HL-60/S4 treated with phorbol 12-myristate 13-acetate at 8.2 ng/mL for 4 days and 3 days (cell line): Measurements from ENCODE around the gene TALDO1.

Experiments used
- in situ Hi-C: fragments of 300-500 bp; cut with MboI; formaldehyde crosslinking; loops from 2 replicates; pipeline ENCODE4 v1.15.0; 2022; ENCODE audit warnings: low sequenced_read_pairs

The TALDO1 gene

DNA sequence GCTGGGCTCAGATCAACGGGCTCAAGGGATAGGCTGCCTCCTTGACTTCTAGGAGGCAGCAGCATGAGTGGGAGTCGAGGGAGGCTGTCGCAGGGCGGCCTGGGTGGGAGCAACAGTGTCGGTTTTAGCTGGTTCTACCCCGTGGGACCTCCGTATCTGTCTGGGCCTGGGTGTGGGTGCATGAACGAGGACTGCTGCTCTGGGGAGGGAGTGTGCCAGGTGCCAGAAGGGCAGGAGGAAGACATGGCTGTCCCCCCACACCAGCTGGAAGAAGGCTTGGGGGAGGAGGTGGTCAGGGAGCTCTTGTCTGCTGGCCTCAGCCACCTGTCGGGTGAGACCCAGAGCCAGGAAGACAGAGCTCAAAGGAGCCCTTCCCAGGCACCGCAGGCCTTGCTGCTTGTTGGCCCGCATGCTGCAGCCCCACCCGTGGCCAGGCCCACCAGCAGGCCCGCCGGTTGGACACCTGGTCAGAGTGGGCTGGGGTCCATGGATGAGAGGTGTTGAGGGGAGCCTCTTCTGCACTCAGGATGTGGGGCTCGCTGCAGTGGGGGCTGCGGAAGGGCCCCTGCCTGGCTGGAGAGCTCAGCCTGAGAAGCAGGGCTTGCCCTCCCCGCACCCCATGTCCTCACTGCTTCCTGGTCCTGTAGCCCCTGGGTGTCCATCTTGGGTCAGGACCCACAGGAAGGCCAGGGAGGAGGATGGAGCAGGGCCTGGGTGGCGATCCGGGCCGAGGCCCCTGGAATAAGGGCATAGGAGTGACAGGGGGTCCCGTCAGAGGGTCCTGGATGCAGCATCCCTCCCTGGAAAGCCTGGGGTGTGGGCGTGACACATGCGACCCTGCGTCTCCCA lies 39.2 kb downstream of the TALDO1 start:
- in situ Hi-C loops = no loop called here

DNA sequence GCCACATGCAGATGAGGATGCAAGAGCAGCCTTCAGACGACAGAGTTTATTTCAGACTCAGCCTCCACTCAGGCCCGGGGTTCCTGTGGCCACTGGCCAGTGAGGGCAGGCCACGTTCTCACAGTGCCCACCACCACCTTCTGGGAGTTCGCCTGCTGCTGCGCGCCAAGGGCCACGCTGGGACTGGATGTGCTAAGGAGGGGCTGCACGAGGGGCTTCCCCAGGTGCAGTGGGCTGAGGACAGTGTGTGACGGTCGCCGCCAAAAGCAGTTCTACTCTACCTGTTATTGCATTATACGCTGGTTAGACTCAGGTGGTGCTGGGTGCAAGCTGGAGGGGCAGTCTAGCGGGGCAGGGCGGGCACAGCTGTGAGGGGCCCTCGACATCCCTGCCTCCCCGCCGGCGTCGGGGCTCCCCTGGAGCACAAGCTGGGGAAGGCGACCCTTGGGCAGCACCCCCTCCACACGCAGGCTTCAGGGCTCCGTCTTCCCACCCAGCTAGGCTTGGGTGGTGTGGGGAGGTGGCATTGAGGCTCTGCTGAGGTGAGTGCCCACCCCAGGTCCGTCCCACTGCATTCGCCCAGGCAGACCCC lies 39.9 kb downstream of the TALDO1 start:
- in situ Hi-C loops = no loop called here

DNA sequence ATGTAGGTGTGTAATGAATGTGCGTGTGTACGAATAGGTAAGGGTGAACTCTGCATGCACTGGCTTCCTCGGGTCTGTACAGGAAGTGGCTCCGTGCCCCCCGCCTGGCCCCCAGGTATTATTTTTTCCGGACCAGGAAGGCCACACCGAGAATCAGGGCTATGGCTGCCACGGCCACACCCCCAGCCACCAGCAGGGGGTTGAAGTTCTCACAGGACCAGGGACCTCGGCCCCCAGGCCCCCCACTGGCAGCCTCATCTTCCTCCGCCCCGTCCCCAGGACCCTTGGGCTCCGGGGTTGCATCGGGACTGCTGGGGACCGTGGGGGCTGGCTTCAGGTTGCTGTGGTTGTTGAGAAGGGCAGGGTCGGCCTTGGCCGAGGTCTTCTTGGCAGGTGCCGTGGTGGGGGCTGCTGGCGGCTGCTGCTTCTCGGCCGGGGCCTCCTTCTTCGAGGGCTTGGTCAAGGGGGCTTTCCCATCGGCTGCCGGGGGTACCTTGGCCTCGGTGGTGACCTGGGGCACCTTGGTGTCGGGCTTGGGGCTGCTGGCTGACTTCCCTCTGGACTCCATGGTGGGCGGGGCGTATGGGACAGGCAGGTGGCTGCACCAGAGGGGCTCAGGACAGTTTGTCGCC lies 40.9 kb downstream of the TALDO1 start:
- in situ Hi-C loops = no loop called here

DNA sequence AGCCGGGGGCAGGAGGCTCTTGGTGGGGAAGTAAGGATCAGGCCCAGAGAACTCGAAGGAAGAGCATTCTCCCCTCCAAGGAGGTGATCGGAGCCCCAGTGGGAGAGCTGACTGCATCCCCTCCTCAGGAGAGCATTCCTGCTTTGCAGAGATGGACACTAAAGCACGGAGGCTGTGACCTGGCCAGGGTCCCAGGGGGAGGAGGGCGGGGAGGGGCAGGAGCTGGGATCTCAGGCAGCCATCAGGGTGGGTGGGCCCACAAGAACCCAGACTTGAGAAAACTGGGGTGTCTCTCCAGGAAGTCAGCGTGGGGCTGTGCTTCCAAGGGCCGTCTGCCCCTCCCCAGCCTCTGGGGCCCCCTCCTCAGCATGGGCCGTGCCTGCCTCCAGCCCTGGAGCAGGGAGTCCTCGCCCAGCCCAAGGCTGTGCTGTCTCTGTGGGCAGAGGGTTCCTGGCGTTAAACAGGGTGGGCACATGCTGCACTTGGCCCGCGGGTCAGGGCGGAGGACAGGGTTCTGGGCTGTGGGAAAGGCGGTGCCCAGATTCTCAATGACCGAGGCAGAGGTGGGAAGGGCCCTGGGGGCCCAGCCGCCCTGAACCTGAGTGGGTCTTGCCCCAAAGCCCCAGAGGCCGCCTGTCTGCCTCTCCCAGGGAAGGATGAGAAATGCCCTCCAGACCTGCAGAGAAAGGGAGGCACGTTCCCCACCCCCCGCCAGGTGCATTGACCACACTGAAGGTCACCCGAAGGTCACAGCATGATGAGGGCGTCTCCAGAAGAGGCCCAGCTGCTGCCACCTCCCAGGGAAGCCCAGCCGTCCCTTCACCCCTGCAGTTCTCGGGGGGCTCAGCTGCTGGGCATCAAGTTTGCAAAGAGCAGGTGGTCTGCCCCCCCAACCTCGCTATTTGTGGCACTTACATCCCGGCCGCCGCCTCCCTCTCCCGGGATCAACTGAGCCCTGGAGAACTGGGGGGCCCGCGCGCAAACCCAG lies 42.0 kb downstream of the TALDO1 start:
- in situ Hi-C loops = no loop called here

DNA sequence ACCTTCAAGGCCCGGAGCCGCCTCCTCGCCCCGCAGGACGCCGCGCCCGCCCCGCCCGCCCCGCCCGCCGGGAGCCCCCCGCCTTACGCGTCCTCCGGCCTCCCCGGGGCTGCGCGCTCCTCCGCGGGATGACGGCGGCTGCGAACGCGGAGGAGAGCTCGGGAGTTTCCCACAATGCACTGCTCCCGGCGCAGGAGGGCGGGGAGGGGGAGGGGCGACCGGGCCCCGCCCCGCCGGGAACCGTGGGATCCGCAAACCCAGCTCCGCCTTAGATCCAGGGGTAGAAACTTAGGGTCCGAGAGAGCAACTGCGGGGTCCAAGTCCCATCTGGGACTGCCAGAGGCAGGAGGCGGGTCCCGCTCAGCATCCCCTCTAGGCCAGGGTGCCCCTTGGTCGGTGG lies 42.7 kb downstream of the TALDO1 start, which contains the start of gene CEND1:
Gene CEND1 (minus strand): TSS at position 148 of the 400 bp plus-strand sequence. CDS start 1,514 bp downstream, outside the sequence.
- in situ Hi-C loops = no loop called here

DNA sequence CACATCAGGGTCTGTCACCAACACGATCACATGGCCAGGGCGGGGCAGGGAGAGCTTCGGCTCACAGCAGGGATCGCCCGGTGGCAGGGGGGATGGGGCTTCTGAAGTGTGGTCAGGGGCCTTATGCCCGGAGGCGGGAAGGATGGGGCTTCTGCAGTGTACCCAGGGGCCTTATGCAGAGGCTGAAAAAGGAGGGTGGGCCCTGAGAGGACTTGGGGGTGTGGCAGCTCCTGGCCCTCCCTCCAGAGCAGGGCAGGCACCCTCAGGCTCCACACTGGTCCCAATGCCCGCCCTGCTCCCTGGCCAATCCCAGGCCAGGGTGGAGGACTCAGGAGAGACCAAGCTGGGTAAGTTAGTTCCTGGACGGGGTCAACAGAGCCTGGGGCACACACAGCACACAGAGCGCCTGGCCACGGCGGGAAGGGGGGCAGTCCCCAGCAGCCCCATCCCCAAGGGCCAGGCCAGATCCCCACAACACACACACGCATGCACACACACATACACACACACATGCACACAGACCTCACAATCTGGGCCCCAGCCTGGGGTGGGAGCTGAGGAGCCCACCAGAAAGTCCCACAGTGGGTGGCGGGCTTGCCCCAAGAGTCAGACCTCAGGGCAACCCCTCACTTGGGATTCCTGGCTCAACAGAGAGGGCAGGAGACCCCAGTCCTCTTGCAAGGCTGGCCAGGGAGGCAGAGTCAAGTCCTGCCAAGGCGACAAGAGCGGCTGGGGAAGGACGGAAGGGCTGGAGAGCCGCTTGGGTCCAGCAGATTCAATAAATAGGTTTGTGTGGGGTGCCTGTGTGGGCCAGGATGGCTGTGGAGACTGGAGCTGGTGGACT lies 43.7 kb downstream of the TALDO1 start:
- in situ Hi-C loops = no loop called here

DNA sequence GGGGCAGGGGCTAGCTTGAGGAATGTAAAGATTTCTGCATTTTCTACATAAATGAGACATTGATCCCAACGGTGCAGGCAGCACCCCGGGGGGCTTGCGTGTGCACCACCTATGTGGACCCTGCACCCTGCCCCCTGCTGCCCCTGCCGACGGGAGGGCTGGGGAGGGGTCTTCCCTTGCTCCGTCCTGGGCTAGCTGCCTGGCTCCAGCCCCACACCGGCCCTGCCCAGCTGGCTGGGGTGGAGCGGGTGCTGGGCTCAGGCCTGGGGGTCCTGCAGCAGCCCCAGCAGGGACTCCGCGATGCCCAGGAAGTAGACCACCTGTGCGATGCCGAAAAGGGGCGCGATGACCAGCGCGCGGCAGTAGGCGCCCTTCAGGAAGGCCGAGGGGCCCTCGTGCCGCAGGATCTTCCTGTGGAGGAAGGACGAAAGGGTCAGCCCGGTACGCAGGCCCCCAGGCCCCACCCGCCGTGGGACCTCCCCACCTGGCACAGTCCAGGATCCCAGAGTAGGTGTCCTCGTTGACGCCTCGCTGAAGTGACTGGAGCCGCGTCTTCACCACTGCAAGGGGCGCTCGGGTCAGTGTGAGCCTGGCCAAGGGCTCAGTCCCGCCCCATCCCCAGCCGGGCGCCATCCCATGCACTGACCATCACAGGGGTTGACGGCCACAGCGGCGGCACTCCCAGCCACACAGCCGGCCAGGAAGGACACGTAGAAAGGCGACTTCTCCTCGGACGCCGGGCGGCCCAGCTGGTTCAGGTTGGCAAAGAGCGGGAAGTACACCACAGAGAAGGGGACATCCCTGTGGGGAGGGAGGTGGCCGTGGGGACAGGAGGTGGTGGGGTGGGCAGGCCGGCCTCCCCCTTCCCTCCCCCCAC lies 44.6 kb downstream of the TALDO1 start:
- in situ Hi-C loops = no loop called here

DNA sequence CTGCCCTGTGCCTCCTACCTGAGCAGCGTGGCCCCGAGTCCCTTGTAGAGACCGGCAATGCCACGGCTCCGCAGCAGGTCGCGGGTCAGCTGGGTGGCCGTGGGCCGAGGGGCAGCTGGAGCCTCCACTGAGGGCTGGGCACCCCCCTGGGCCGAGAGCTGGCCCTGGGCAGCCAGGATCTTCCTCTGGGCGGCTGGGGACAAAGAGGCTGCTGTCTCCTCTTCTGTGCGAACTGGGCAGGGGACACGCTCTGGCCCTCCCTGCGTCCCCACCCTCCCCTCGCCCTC lies 45.2 kb downstream of the TALDO1 start:
- in situ Hi-C loops = no loop called here

DNA sequence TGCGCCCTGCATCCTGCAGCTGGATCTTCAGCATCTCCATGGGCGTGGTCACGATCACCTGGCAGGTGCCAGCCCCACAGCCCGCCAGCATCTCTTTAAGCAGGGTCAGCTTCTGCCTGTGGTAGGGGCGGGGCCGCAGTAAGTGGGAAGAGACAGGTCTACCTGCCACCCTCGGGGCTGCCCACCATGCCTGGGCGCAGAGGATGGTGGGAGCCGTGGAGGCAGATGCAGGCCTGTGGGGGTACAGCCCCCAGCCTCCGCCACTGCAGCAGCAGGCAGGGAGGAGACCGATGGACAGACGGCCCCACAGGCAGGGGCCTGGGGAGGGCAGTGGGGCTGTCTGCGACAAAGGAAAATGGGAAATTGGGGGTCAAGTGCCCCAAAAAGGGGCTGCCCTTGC lies 45.6 kb downstream of the TALDO1 start:
- in situ Hi-C loops = no loop called here

DNA sequence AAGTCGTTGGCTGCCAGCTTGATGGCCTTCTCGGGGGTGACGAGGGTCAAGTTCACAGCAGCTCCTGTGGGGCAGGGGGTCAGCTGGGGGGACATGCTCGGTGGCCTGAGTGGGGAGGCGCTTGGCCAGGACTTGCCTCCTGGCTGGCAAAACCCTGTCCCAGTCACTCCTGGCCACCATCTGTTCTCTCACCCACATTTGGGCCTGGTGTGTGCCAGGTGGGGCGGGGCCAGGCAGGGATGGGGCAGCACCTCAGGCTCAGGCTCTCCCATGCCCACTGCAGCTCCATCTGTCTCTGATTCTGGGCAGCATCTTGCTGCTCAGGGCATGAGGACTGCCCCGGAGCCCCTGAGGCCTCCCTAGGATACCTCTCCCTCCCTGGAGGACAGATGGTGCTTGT lies 46.3 kb downstream of the TALDO1 start:
- in situ Hi-C loops = no loop called here

DNA sequence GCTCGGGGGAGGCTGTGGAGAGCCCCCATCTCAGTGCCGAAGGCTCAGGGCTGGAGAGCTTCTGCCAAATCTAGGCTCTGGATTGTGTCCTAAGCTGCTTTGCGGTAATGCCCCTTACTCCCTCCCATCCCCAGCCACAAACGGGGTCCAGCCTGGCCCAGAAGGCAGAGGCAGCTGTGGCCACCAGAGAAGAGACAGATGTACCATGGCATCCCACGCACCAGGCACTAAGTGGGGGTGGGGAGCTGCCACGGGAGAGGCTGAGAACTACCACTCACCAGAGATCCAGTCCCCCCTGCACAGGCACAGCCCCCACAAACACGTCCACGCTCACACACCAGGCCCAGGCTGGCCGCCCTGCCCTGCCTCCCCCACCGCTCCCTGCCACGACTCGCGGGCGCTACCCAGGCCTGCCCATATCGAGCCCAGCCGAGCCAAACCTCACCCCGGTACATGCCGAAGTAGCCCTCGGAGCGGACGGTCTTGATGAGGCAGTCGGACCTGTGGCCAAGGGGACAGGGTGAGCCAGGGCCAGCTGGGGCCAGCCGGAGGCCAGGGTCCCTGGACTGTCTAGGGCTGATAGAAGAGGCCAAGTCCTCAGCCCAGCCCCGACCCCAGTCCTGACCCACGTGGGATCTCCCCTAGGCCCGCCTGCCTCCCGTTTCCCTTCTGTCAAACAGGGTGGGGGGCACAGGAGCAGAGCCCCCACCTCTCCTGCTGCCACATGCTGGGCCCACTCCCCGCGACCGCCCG lies 46.9 kb downstream of the TALDO1 start:
- in situ Hi-C loops = no loop called here

DNA sequence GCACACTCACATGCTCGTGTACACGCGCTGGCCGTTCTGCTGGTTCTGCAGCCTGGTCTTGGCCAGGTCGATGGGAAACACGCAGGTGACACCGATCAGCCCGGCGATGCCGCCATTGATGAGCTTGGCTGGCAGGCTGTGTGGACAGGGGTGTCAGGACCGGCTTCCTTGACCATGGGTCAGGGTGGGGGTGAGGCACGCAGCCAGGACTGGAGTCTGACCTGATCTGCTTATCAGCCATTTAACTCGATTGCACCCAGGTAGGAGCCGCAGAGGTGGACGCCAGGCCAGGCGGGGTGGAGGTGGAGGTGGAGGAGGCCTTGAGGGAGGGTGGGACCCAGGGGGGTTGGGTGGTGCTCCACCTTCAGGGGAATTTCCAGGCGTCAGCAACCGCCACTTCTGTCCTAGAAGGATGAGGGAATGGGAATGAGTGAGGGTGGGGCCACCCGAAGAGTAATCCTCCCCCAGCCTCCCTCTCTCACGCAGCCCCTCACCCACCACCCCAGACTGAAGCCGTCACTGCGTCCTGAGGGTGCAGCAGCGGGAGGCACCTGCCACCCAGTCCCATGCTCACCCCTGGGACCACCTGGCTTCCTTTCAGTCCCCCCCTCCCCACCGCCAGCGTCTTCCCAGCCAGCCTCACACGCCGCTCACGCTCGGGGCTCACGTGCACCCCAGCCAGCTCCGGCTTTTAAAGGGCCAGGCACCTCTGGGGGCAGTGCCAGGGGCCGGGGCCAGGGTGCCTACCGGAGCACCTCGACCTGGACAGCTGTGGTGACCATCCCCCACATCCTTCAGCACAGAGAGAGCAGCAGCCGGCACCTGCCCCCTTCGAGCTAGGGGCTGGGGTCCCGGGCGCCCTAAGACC lies 47.7 kb downstream of the TALDO1 start:
- in situ Hi-C loops = no loop called here

DNA sequence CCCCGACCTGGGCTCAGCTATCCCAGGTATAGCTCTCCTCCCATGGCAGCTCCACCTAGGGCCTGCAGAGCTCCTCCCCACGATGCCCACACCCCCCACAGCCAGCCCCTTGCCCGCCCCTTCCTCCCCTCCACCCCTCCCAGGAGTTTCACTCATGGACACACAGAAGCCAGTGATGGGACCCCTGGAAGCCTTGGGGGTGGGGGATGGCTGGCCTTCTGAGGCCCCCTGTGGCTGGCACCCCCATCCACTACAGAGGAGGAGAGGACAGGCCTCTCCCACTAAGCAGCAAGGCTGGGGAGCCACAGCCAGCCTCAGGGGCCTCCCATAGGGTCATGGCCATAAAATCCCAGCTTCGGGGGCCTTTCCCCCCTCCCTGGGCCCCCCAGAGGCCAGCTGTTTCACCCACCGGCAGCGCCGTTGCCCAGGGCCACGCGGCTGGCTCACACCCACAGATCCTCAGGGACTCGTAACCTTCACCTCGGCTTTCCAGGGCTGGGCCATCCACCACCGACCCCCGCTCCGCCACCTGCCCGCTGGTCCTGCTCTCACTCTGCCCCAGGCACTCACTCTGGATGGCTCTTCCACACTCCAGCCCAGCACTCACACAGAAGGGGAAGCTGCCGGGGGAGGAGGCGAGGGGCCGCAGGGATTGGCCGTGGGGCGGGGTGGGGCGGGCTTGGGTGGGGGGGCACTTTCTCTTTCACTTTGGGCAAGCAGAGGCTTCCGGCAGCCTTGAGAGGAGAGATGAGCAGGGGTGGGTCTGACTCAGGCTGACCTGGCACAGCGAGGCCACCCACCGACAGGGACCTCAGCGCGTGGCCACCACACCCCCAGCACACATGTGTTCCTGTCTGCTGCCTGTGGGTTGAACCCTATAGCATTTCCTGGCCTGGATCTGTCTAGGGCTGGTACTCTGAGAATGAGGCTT lies 48.6 kb downstream of the TALDO1 start:
- in situ Hi-C loops = no loop called here

DNA sequence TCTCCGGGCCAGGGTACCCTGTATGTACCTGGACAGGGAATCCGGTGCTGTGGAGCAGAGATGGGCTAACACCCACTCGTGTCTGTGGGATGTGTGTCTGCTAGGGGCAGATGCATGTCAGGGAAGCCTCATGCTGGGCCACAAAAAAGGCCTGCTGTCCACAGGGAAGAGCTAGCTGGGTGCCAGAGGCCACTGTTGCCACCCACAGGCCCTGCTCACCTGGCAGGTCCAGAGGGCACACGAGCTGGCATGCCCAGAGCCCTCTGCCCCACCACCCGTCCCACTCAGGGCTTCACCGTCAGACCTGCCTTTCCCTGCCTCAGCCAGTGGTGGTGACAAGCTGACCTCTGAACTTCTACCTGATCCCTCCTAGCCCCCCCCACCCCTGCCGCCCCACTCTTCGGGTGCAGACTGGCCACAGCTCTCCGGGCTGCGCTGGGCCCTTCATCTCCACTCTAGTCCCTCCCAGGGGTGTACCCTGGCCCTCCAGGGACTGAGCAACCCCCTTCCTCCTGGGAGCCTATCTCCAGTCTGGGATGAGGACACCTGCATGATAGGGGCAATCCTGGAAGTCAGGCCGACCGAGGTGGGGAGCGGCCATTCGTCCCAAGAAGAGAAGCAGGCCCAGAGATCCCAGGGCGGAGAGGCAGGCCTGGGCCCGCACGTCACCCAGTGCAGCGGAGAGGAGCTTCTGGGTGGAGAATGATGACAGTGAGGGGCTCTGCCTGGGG lies 49.5 kb downstream of the TALDO1 start:
- in situ Hi-C loops = no loop called here

DNA sequence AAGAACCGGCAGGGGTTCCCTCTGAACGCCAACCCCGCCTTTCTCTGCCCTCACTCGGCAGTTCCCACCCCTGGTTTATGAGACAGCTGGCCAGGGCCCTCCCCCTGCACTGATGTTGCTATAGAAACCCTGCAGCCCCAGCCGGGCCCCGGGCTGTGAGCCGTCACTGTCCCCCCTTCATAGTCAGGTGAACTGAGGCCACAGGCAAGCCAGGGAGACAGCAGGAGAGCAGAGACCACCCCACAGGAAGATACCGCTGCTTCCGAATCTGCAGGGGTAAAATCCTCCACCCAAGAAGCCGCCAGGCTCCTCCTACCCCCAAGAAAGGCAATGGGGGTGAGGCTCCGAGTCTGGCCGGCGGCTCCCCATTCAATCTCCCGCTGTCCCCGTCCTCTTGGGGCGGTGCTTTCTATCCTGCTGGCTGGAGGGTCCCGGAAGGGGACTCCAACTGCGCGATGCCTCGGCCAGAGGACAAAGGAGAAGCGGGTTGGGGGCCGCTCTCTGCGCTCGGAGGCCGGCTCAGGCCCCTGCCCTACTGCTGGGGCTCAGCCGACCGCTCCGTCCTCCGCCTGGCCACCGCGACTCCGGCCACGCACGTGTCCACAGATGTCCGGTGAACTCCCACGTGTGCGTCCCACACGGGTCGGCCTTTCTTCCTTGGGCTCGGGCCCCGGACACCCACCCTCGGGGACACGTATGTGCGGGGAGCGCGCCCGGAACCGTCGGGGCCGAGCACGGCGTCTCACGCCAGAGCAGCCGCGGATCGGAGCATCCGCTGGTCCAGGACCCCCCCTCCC lies 50.2 kb downstream of the TALDO1 start:
- in situ Hi-C loops = no loop called here
